ENCODE measurements around the gene NFIX.
"Not testable (repeated sequence)": the region's sequence is repeated elsewhere in the genome, so short reads cannot be mapped to it uniquely, and the experiment has no call there.

- TF ChIP-seq POLR2A, CTCF (IDR thresholded peaks at IDR 0.05): not testable (repeated sequence)
Observed at GRCh38 chr19:12957389-12957952, 37.8 kb upstream of the NFIX start.

All from ovary (tissue), 3 donors.